ENCODE results near the gene ZNF70.

ZNF70 gene

GRCh38 chr22:23714596-23715578 lies 36.0 kb downstream of the ZNF70 start:
- no peak overlapping the region for H3K27ac ChIP-seq (ENCODE audit: low read depth, low read length)
- H3K9ac ChIP-seq (ENCODE audit: low read depth, low read length) = no peak overlapping the region
- no peaks in the 10 kb centered on the region for H3K27me3 ChIP-seq (ENCODE audit: control insufficient read depth, insufficient read depth, low read length)
- no peak overlapping the region for H3K4me3 ChIP-seq (ENCODE audit: low read depth, low read length)
- H3K9me3 ChIP-seq (ENCODE audit: control insufficient read depth, insufficient read depth, low read length) = no peaks in the 10 kb centered on the region
- H3K4me1 ChIP-seq (ENCODE audit: control insufficient read depth, insufficient read depth, low read length) = 0 out of 2 replicates have a peak, but pooled peaks cover 3% of the 10 kb centered on the region
- H3K36me3 ChIP-seq (ENCODE audit: control insufficient read depth, insufficient read depth, low read length) = peaks cover 51% of the 10 kb centered on the region

DNA sequence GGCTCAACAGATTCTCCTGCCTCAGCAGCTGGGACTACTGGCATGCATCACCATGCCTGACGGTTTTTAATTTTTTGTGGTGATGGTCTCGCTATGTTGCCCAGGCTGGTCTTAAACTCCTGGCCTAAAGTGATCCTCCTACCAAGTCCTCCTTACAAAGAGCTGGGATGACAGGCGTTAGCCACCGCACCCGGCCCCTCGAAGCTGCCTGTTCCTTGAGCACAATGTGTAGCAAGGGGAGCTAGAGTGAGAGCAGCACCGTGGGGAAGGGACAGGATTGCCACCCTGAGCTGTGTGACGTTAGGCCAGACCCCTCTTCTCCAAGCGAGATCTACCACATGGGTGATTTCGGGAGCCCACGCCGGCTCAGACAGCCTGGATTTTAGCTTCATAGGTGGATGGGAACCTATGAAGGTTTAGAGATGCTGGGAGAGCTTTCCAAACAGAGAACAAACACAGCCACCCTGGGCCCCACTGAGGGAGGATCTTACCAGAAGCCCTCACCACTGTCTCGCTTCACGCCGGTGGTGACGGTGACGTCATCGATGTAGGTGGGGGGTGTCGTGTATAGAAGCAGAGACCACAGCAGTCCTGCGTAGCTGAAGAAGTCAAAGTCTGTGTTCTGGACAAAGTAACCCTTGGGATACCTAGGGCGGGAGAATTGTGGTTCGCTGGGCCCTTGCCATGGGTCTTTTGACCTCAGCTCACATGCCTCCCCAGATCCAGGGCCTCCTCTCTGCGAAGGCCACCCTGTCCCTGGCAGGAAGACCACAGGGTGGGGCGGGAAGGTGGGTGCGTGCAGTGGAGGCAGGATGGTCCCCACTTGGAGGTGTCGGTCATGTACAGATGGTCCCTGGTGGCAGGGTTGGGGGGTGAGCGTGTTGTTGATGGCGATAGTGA lies 37.0 kb downstream of the ZNF70 start:
- Histone ChIP-seq H3K27me3 (ENCODE audit: control insufficient read depth, insufficient read depth, low read length) (no peaks in the 10 kb centered on the region), H3K27ac (ENCODE audit: low read depth, low read length) (no peak overlapping the region), H3K4me1 (ENCODE audit: control insufficient read depth, insufficient read depth, low read length) (0 out of 2 replicates have a peak, but pooled peaks cover 3% of the 10 kb centered on the region), H3K36me3 (ENCODE audit: control insufficient read depth, insufficient read depth, low read length) (peaks cover 60% of the 10 kb centered on the region), H3K9ac (ENCODE audit: low read depth, low read length) (no peak overlapping the region), H3K9me3 (ENCODE audit: control insufficient read depth, insufficient read depth, low read length) (no peaks in the 10 kb centered on the region), H3K4me3 (ENCODE audit: low read depth, low read length) (no peak overlapping the region)

DNA sequence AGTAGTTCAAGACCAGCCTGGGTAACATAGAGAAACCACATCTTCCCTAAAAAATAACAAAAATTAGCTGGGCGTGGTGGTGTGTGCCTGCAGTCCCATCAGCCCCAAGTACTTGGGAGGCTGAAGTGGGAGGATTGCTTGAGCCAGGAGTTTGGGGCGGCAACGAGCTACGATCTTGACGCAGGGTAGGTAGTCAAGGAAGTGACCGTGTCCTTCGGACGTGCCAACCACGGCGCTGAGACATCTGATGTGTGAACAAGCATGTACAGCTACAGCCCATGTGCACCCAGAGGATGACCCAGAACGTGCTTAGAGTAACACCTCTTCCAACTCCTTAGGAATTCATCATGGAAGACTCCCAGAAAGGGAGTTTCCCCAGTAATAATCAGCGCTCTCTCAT lies 38.7 kb downstream of the ZNF70 start:
- H3K36me3 ChIP-seq (ENCODE audit: control insufficient read depth, insufficient read depth, low read length) = peaks cover 77% of the 10 kb centered on the region
- no peak overlapping the region for H3K4me3 ChIP-seq (ENCODE audit: low read depth, low read length)
- no peaks in the 10 kb centered on the region for H3K27me3 ChIP-seq (ENCODE audit: control insufficient read depth, insufficient read depth, low read length)
- no peak overlapping the region for H3K9ac ChIP-seq (ENCODE audit: low read depth, low read length)
- no peaks in the 10 kb centered on the region for H3K4me1 ChIP-seq (ENCODE audit: control insufficient read depth, insufficient read depth, low read length)
- H3K9me3 ChIP-seq (ENCODE audit: control insufficient read depth, insufficient read depth, low read length) = no peaks in the 10 kb centered on the region
- no peak overlapping the region for H3K27ac ChIP-seq (ENCODE audit: low read depth, low read length)

GRCh38 chr22:23709107-23709506 lies 41.8 kb downstream of the ZNF70 start:
- H3K9ac ChIP-seq (ENCODE audit: low read depth, low read length) = no peak overlapping the region
- no peaks in the 10 kb centered on the region for H3K4me1 ChIP-seq (ENCODE audit: control insufficient read depth, insufficient read depth, low read length)
- H3K36me3 ChIP-seq (ENCODE audit: control insufficient read depth, insufficient read depth, low read length) = peaks cover 98% of the 10 kb centered on the region
- H3K4me3 ChIP-seq (ENCODE audit: low read depth, low read length) = no peak overlapping the region
- no peaks in the 10 kb centered on the region for H3K27me3 ChIP-seq (ENCODE audit: control insufficient read depth, insufficient read depth, low read length)
- H3K9me3 ChIP-seq (ENCODE audit: control insufficient read depth, insufficient read depth, low read length) = no peaks in the 10 kb centered on the region
- H3K27ac ChIP-seq (ENCODE audit: low read depth, low read length) = no peak overlapping the region

DNA sequence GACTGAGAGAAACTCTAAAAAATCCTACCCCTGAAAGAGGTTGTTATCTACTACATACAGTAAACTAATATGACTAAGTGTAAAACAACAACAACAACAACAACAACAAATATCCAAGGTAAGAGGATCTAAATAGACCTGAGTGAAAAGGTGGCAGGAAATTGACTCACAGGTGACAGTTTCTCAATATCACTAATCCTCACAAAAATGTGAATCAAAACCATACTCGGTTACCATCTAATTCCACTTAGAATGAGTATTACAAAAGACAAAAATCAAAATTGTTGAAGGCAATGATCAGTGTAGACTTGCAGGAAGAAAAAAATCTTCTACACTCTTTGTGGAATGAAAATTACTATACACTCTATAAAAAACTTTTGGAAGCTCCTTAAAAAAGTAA lies 42.6 kb downstream of the ZNF70 start:
- H3K4me1 ChIP-seq (ENCODE audit: control insufficient read depth, insufficient read depth, low read length) = no peaks in the 10 kb centered on the region
- no peaks in the 10 kb centered on the region for H3K9me3 ChIP-seq (ENCODE audit: control insufficient read depth, insufficient read depth, low read length)
- H3K27me3 ChIP-seq (ENCODE audit: control insufficient read depth, insufficient read depth, low read length) = no peaks in the 10 kb centered on the region
- H3K27ac ChIP-seq (ENCODE audit: low read depth, low read length) = no peak overlapping the region
- no peak overlapping the region for H3K4me3 ChIP-seq (ENCODE audit: low read depth, low read length)
- H3K9ac ChIP-seq (ENCODE audit: low read depth, low read length) = no peak overlapping the region
- peaks cover 98% of the 10 kb centered on the region for H3K36me3 ChIP-seq (ENCODE audit: control insufficient read depth, insufficient read depth, low read length)

DNA sequence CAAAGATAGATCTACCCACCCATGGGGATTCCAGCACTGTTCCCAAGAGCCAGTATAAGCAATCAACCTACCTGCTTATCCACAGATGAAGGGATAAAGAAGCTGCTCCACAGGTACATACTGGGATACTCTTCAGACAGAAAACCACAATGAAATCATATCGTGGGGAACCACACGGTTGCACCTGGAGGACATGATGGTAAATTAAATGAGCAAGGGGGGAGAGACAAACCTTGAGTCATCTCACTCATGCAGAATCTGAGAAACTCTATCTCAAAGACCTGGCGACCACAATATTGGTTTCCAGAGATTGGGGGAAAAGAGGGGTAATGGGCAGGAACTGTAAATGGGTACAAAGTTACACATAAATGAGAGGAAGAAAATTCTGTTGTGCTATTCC lies 45.6 kb downstream of the ZNF70 start:
- Histone ChIP-seq H3K27me3 (ENCODE audit: control insufficient read depth, insufficient read depth, low read length) (no peaks in the 10 kb centered on the region), H3K9ac (ENCODE audit: low read depth, low read length) (no peak overlapping the region), H3K4me3 (ENCODE audit: low read depth, low read length) (no peak overlapping the region), H3K9me3 (ENCODE audit: control insufficient read depth, insufficient read depth, low read length) (no peaks in the 10 kb centered on the region), H3K4me1 (ENCODE audit: control insufficient read depth, insufficient read depth, low read length) (no peaks in the 10 kb centered on the region), H3K27ac (ENCODE audit: low read depth, low read length) (no peak overlapping the region), H3K36me3 (ENCODE audit: control insufficient read depth, insufficient read depth, low read length) (peaks cover 96% of the 10 kb centered on the region)

- H3K4me3 ChIP-seq (ENCODE audit: low read depth, low read length) = no peak overlapping the region
- no peak overlapping the region for H3K27ac ChIP-seq (ENCODE audit: low read depth, low read length)
- H3K9ac ChIP-seq (ENCODE audit: low read depth, low read length) = no peak overlapping the region
- H3K36me3 ChIP-seq (ENCODE audit: control insufficient read depth, insufficient read depth, low read length) = peaks cover 96% of the 10 kb centered on the region
- no peaks in the 10 kb centered on the region for H3K27me3 ChIP-seq (ENCODE audit: control insufficient read depth, insufficient read depth, low read length)
- no peaks in the 10 kb centered on the region for H3K9me3 ChIP-seq (ENCODE audit: control insufficient read depth, insufficient read depth, low read length)
- H3K4me1 ChIP-seq (ENCODE audit: control insufficient read depth, insufficient read depth, low read length) = no peaks in the 10 kb centered on the region
Measured at GRCh38 chr22:23704829-23705228, 46.1 kb downstream of the ZNF70 start.

DNA sequence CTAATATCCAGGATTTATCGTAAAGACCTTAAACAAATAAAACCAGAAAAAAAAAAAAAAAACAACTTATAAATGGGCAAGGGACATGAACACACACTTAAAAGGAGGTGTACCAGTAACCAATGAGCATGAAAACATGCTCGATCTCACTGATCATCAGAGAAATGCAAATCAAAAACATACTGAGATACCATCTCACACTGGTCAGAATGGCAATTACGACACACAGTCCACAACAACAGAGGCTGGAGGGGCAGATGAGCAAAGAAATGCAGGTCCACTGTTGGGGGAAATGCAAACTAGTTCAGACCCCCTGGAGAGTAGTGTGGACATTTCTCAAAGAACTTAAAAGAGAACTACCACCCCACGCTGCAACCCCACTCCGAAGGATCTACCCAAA lies 46.9 kb downstream of the ZNF70 start:
- Histone ChIP-seq H3K9ac (ENCODE audit: low read depth, low read length) (no peak overlapping the region), H3K27me3 (ENCODE audit: control insufficient read depth, insufficient read depth, low read length) (no peaks in the 10 kb centered on the region), H3K36me3 (ENCODE audit: control insufficient read depth, insufficient read depth, low read length) (peaks cover 96% of the 10 kb centered on the region), H3K4me3 (ENCODE audit: low read depth, low read length) (no peak overlapping the region), H3K4me1 (ENCODE audit: control insufficient read depth, insufficient read depth, low read length) (no peaks in the 10 kb centered on the region), H3K27ac (ENCODE audit: low read depth, low read length) (no peak overlapping the region), H3K9me3 (ENCODE audit: control insufficient read depth, insufficient read depth, low read length) (no peaks in the 10 kb centered on the region)

DNA sequence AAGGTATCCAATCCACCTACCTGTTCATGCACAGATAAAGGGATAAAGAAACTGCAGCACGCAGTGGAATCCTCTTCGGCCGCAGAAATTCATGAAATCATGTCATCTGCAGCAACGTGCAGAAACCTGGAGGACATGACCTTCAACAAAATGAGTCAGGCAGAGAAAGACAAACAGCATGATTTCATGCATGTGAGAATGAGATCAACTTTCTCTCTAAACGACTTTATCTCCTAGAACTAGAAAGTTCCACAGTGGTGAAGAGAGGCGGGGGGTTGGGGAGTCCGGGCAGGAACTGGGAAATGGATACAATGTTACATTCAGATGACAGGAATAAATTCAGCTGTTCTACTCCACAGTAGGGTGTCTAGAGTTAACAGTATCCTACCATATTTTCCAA lies 50.2 kb downstream of the ZNF70 start:
- Histone ChIP-seq H3K36me3 (ENCODE audit: control insufficient read depth, insufficient read depth, low read length) (peaks cover 65% of the 10 kb centered on the region), H3K9ac (ENCODE audit: low read depth, low read length) (no peak overlapping the region), H3K4me1 (ENCODE audit: control insufficient read depth, insufficient read depth, low read length) (no peaks in the 10 kb centered on the region), H3K4me3 (ENCODE audit: low read depth, low read length) (no peak overlapping the region), H3K9me3 (ENCODE audit: control insufficient read depth, insufficient read depth, low read length) (no peaks in the 10 kb centered on the region), H3K27ac (ENCODE audit: low read depth, low read length) (no peak overlapping the region), H3K27me3 (ENCODE audit: control insufficient read depth, insufficient read depth, low read length) (no peaks in the 10 kb centered on the region)

DNA sequence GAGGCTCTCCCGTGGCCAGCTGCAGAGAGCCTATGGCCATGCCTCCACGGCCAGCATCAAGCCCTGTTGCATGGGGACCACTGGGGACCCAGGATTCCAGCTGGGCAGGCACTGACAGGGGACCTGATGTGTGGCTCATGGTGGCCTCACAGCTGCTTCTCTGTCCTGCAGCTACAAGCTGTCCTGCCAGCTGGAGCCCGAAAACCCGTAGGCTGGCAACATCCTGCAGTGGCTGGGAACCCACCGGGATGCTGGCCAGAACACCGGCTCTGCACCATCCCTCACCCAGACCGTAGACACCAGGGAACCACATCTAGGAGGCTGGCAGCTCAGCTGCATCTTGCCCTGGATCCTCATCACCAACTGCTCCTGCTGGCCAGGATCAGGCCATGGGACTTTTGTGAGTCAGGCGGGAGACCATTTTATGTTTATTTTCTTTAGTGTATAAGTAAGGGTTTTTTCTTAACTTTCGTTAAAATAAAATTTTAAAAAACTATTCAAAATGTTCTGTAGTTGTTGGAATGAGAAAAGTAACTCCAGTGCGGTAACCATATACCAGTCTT lies 52.2 kb downstream of the ZNF70 start:
- no peak overlapping the region for H3K4me3 ChIP-seq (ENCODE audit: low read depth, low read length)
- no peak overlapping the region for H3K27ac ChIP-seq (ENCODE audit: low read depth, low read length)
- no peaks in the 10 kb centered on the region for H3K27me3 ChIP-seq (ENCODE audit: control insufficient read depth, insufficient read depth, low read length)
- H3K4me1 ChIP-seq (ENCODE audit: control insufficient read depth, insufficient read depth, low read length) = no peaks in the 10 kb centered on the region
- no peaks in the 10 kb centered on the region for H3K9me3 ChIP-seq (ENCODE audit: control insufficient read depth, insufficient read depth, low read length)
- no peak overlapping the region for H3K9ac ChIP-seq (ENCODE audit: low read depth, low read length)
- H3K36me3 ChIP-seq (ENCODE audit: control insufficient read depth, insufficient read depth, low read length) = peaks cover 66% of the 10 kb centered on the region
